PC-9 (cell line): ENCODE measurements around the gene AKR1C1.
"Not testable (repeated sequence)": the region's sequence is repeated elsewhere in the genome, so short reads cannot be mapped to it uniquely, and the experiment has no call there.

Experiments used
- CTCF ChIP-seq: fragments of 200-600 bp; sonication (generic); conservative IDR thresholded peaks from 2 replicates; pipeline ENCODE4 v1.6.1; 2017; ENCODE audit warnings: mixed run types, antibody characterized with exemption, mild to moderate bottlenecking, moderate library complexity
- EZH2 ChIP-seq: fragments of 200-600 bp; sonication (generic); IDR thresholded peaks from 2 replicates; pipeline ENCODE4 v1.8.0; 2017; ENCODE audit warnings: antibody characterized with exemption, low read depth

GRCh38 chr10:4942931-4943330 lies 20.3 kb upstream of the AKR1C1 start:
- not testable (repeated sequence) for TF ChIP-seq CTCF, EZH2
